Uterus (tissue), 4 donors: ENCODE measurements around the gene SORD. TPM values are rescaled to one million over a fixed set of nuclear protein-coding genes. Genes with fewer than 3 reads are reported as not detected.

Source experiments
- DNase-seq, 2 donors: peaks; one replicate each; pipeline ENCODE4 v3.0.0-alpha.2; 2019 to 2020
- H3K27ac ChIP-seq, 2 donors: fragments of 200-600 bp; sonication (generic); 1 replicate in 1 of 2; 2 replicates in 1 of 2; pipeline ENCODE4 v1.5.1; 2016 to 2018
- H3K27me3 ChIP-seq, 2 donors: fragments of 200-600 bp; sonication (generic); one replicate each; pipeline ENCODE4 v1.5.1; 2018 to 2019; ENCODE audit warnings: control low read depth in 1 of 2
- H3K36me3 ChIP-seq, 2 donors: fragments of 200-600 bp; sonication (generic); one replicate each; pipeline ENCODE4 v1.5.1; 2019; ENCODE audit warnings: control low read depth in 1 of 2
- H3K4me1 ChIP-seq, 2 donors: fragments of 200-600 bp; sonication (generic); one replicate each; pipeline ENCODE4 v1.5.1; 2018 to 2019; ENCODE audit warnings: control low read depth in 1 of 2
- H3K4me3 ChIP-seq, 2 donors: fragments of 200-600 bp; sonication (generic); 1 replicate in 1 of 2; 2 replicates in 1 of 2; pipeline ENCODE4 v1.5.1; 2018 to 2019; ENCODE audit warnings: mild to moderate bottlenecking in 1 of 2
- H3K9me3 ChIP-seq, 2 donors: fragments of 200-600 bp; sonication (generic); one replicate each; pipeline ENCODE4 v1.5.1; 2019; ENCODE audit warnings: control low read depth in 1 of 2
- CTCF ChIP-seq, 4 experiments: fragments of 200-600 bp in 2 of 4; fragments of 450-650 bp in 2 of 4; sonication (generic) in 2 of 4; IDR thresholded peaks; one replicate each; pipeline ENCODE4 v1.5.1; 2016 to 2019; ENCODE audit warnings: antibody characterized with exemption in 4 of 4, mild to moderate bottlenecking in 2 of 4, moderate library complexity in 1 of 4
- POLR2A ChIP-seq, 2 donors: fragments of 450-650 bp; IDR thresholded peaks; one replicate each; pipeline ENCODE4 v1.6.1; 2016; ENCODE audit warnings: antibody characterized with exemption in 2 of 2, mild to moderate bottlenecking in 1 of 2, moderate library complexity in 1 of 2
- intact Hi-C: fragments of 100-400 bp; cut with DNase I; formaldehyde crosslinking; loops from one replicate; pipeline ENCODE4 v1.15.1; 2023; ENCODE audit warnings: low total_unique reads
- total RNA-seq, 4 donors: library from RNA; depleted of rRNA in 3 of 4; stranded (reverse); fragments of >200 nt in 3 of 4; gene quantifications; one replicate each; pipeline versions ENCODE4 v1.1.0 to v1.2.4, GENCODE V29; 2014 to 2023
- donor health status: DM: yes; HTN: yes; CAD: no.

Gene SORD
- total RNA-seq, 4 donors from 2014 or later: 4.9 to 30.6 (median 19.3) TPM

DNA sequence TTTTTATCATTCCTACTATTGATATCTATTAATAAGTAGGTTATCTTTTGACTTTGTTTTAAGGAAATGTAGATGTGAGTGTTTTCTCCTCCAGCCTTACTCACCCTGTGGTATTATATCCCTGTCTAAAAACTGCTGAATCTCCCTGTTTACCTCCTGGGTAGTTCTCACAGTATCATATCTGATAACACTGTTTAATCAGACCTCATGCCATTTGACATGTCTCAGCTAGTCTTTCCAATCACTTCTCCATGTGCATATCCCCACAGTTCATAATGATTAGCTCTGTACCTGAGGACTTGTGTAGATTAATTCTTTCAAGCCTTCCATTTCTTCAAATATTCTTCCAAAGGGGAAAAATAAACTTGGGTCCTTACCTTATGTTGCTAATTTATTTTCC is 60.2 kb downstream of the SORD start:
- intact Hi-C loops: no loop called here
- TF ChIP-seq POLR2A (IDR thresholded peaks at IDR 0.05): no peak
- TF ChIP-seq CTCF (IDR thresholded peaks at IDR 0.05): no peak
- H3K27me3 ChIP-seq: no peaks in the 10 kb centered on the region

GRCh38 chr15:45084163-45084562 is 61.2 kb downstream of the SORD start:
- Histone ChIP-seq H3K36me3 (no peaks in the 10 kb centered on the region), H3K27ac (no peak overlapping the region), H3K9me3 (no peaks in the 10 kb centered on the region), H3K4me1 (no peaks in the 10 kb centered on the region), H3K27me3 (no peaks in the 10 kb centered on the region), H3K4me3 (no peak overlapping the region)
- intact Hi-C loops: no loop called here
- no peak for TF ChIP-seq POLR2A (IDR thresholded peaks at IDR 0.05)
- TF ChIP-seq CTCF (IDR thresholded peaks at IDR 0.05): no peak
- DNase-seq: no peak

More for the DNA sequence above, 60.2 kb downstream of the SORD start:
- Histone ChIP-seq H3K4me3 (no peak overlapping the region), H3K4me1 (no peaks in the 10 kb centered on the region), H3K9me3 (no peaks in the 10 kb centered on the region), H3K27ac (no peak overlapping the region), H3K36me3 (no peaks in the 10 kb centered on the region)
- no peak for DNase-seq

- intact Hi-C loops: no loop called here
- no peak for TF ChIP-seq POLR2A (IDR thresholded peaks at IDR 0.05)
- TF ChIP-seq CTCF (IDR thresholded peaks at IDR 0.05): no peak
Measured at GRCh38 chr15:45087513-45087912, 64.5 kb downstream of the SORD start.

GRCh38 chr15:45088801-45089711 is 66.1 kb downstream of the SORD start:
- no peaks in the 10 kb centered on the region for H3K36me3 ChIP-seq

More at GRCh38 chr15:45087513-45087912, 64.5 kb downstream of the SORD start:
- Histone ChIP-seq H3K27ac (no peak overlapping the region), H3K27me3 (no peaks in the 10 kb centered on the region), H3K4me3 (no peak overlapping the region), H3K4me1 (no peaks in the 10 kb centered on the region), H3K36me3 (no peaks in the 10 kb centered on the region), H3K9me3 (no peaks in the 10 kb centered on the region)
- no peak for DNase-seq

More at GRCh38 chr15:45088801-45089711, 66.1 kb downstream of the SORD start:
- no peak overlapping the region for H3K4me3 ChIP-seq
- DNase-seq: no peak
- no peaks in the 10 kb centered on the region for H3K4me1 ChIP-seq
- H3K27ac ChIP-seq: no peak overlapping the region
- intact Hi-C loops: no loop called here
- H3K9me3 ChIP-seq: no peaks in the 10 kb centered on the region
- H3K27me3 ChIP-seq: no peaks in the 10 kb centered on the region
- no peak for TF ChIP-seq POLR2A (IDR thresholded peaks at IDR 0.05)
- TF ChIP-seq CTCF (IDR thresholded peaks at IDR 0.05): no peak
